HG03196 (cell line): ENCODE results near the gene NOXO1.
"Not testable (repeated sequence)": the region's sequence is repeated elsewhere in the genome, so short reads cannot be mapped to it uniquely, and the experiment has no call there.

Experiments used
- ATAC-seq: cut with Tn5 transposase; IDR thresholded peaks from one replicate; pipeline ENCODE4 v1.9.1; 2021; ENCODE audit not compliant: unreplicated experiment

Gene NOXO1

DNA sequence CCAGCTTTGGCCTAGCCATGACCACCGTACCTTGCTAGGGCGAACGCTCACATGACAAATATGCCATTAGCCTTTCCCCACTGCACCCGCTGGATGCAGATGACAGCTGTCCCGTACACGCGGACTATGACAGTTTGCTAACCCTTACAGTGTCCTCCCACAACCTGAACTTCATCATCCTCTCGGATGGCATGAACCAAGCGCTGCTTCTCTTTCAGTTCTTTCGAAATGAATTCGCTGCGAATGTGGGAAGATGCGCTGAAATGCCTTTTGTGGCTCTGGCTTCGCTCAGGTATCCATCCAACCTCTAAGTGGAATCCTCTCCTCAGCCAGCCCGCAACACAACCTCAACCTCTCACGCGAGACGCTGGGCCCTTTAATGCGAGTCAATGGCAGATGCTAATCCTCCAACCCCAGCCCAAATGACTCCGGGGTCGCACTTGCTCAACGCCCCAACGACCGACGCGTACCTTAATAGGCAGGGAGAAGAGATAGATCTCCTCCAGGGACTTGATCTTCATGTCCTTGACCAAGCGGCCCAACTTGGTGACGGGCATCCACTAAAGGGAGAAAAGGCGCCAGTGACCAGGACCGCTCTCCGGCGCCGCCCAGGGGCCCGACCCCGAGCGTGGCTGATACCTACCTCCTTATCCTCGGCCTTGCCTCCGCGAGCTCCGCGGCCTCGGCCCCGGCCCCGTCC is 17.3 kb downstream of the NOXO1 start:
- ATAC-seq = no peak

- ATAC-seq = not testable (repeated sequence)
Measured at GRCh38 chr16:1962161-1963153, 18.8 kb downstream of the NOXO1 start.

DNA sequence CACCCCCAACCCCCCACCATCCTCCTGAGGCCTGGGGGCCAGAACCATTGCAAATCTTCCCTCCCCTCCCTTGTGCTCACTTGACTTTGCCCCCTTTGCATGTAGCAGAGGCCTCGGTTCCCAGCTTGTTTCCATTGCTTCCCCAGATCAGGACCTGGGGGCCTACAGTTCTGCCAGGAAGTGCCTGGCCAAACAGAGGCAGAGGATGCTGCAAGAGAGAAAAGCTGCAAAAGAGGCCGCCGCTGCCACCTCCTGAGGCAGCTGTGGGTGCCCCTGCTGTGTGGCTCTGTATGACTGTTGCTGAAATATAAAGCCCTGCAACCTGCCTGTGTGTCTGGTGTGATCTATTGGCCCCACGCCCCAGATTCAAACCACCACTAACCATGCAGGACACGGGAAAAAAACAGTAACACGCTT is 19.6 kb downstream of the NOXO1 start:
- ATAC-seq = no peak

- ATAC-seq = no peak
Measured at GRCh38 chr16:1960665-1961630, 20.3 kb downstream of the NOXO1 start.

DNA sequence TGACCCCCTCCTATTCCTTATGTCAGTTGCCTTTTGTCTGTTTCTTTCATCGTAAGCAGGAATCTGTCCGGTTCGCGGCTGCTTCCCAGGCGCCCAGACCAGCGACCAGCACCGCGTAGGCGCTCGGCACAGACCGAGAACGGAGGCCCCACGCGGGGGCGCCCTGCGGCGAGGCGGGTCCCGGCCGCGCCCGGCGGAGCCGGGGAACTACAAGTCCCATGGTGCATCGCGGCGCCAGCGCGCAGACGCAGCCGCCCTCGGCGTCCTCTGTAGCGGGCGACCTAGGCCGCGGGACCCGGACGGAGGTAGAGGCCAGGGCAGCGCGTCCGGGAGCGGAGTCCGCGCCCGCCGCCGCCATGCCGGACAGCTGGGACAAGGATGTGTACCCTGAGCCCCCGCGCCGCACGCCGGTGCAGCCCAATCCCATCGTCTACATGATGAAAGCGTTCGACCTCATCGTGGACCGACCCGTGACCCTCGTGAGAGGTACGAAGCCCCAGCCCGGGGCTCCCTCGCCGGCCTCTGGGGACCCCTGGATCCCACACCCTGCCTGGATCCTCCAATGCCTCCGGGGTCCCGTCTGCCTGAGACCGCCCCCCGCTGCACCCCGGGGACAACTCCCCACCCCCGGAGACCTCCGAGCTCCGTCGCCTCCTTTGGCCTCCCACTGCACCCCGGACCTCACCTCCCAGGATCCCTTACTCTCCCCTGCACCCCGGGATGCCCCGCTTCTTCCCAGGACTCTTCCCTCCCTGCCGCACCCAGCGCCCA is 21.8 kb downstream of the NOXO1 start, which contains the start of gene NDUFB10:
Gene NDUFB10, plus strand, starts transcription at position 270 of the 771 bp plus-strand sequence. Its CDS starts 87 bp downstream, at position 357.
- ATAC-seq = peak; percentile 80

- ATAC-seq = no peak
Measured at GRCh38 chr16:1958715-1959268, 22.5 kb downstream of the NOXO1 start.

DNA sequence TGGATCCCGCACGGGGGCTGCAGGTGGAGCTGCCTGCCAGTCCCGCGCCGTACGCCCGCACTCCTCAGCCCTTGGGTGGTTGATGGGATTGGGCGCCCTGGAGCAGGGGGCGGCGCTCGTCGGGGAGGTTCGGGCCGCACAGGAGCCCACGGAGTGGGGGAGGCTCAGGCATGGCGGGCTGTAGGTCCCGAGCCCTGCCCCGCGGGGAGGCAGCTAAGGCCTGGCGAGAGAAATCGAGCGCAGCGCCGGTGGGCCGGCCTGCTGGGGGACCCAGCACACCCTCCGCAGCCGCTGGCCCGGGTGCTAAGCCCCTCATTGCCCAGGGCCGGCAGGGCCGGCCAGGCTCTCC is 23.2 kb downstream of the NOXO1 start:
- not testable (repeated sequence) for ATAC-seq

GRCh38 chr16:1957434-1958142 is 23.7 kb downstream of the NOXO1 start:
- ATAC-seq = not testable (repeated sequence)

GRCh38 chr16:1953734-1954133 is 27.5 kb downstream of the NOXO1 start:
- ATAC-seq = no peak

- ATAC-seq = no peak
Measured at GRCh38 chr16:1950559-1950958, 30.7 kb downstream of the NOXO1 start.

GRCh38 chr16:1950047-1950446 is 31.2 kb downstream of the NOXO1 start:
- no peak for ATAC-seq

- no peak for ATAC-seq
Measured at GRCh38 chr16:1949507-1949906, 31.8 kb downstream of the NOXO1 start.

GRCh38 chr16:1947369-1947670 is 33.9 kb downstream of the NOXO1 start:
- ATAC-seq = no peak

- no peak for ATAC-seq
Measured at GRCh38 chr16:1946495-1947368, 34.5 kb downstream of the NOXO1 start.

DNA sequence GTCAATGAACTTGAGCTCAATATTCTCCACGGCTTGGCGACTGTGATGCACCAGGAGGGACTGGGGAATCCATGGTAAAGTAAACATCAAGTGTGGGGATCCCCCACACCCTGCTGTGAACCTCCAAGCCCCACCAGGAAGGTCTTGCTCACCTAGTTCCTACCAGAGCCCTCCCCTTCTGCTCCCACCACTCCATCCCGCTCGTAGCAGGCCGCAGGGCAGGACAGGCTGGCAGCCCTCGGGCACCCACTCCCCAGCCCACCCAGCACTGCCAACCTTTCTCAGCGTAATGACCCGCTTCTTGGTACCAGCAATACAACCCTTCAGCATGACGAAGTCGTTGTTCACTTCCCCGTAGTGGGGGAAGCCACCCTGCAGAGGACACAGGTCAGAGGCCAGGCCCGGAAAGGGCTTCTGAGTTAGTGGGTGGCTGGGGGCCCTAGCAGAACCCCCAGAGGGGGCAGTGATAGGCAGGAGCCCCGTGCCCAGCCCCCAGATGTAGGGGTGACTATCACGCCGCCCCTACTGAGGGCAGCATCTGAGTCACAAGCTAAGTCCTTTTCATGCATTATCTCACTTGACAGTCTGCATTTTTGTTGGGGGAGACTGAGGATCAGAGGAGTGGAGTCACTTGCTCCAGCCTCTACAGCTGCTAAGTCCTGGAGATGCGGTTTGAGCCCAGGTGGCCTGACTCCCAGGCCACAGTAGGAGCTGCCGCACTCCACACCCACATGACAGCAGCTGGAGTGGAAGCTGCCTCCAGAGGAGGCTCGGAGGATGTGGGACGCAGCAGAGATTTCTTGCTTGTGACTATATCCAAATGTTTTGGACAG is 35.5 kb downstream of the NOXO1 start:
- no peak for ATAC-seq

DNA sequence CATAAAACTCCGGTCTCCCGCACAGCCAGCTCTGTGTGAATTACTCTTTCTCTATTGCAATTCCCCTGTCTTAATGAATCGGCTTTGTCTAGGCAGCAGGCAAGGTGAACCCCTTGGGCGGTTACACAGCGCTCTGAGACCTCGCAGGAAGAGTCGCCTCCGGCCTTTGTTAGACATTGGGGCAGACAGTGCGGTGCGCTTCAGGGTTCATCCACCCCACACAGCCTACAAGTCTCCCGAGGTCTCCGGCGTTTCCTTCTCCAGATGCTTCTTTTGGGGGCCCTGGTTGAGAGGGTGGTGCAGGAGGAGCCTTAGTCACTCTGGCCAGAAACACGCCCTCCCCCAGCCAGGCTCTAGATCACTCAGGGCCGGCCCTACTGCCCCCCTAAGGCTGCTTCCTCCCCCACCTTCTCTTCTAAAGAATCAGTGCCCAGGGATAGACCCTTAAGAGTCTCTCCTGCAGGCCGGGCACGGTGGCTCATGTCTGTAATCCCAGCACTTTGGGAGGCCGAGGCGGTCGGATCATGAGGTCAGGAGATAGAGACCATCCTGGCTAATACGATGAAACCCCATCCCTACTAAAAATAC is 36.6 kb downstream of the NOXO1 start:
- no peak for ATAC-seq
